RWPE2 (cell line): ENCODE results near the gene TAF3.

Experiments
- ATAC-seq: fragments of 200-7000 bp; cut with Tn5 transposase; 3 replicates; pipeline ENCODE4 v1.9.1; 2021; ENCODE audit warnings: low read depth
- DNase-seq: peaks from one replicate; pipeline ENCODE4 v3.0.0-alpha.2; 2020; ENCODE audit warnings: low spot score
- H3K27ac ChIP-seq: fragments of 450-650 bp; 2 replicates; pipeline ENCODE4 v1.5.1; 2017; ENCODE audit warnings: mild to moderate bottlenecking; ENCODE audit not compliant: poor library complexity, severe bottlenecking
- H3K27me3 ChIP-seq: fragments of 250-450 bp; sonication (Bioruptor Pico); 2 replicates; pipeline ENCODE4 v1.5.1; 2021; ENCODE audit warnings: mild to moderate bottlenecking, moderate library complexity; ENCODE audit not compliant: insufficient read depth, poor library complexity, severe bottlenecking
- H3K36me3 ChIP-seq: fragments of 250-450 bp; sonication (Bioruptor Pico); 2 replicates; pipeline ENCODE4 v1.5.1; 2020; ENCODE audit warnings: low read depth, mild to moderate bottlenecking, moderate library complexity
- H3K4me1 ChIP-seq: fragments of 250-450 bp; sonication (Bioruptor Pico); 2 replicates; pipeline ENCODE4 v1.5.1; 2021; ENCODE audit warnings: mild to moderate bottlenecking, moderate library complexity; ENCODE audit not compliant: insufficient read depth, poor library complexity, severe bottlenecking
- H3K4me3 ChIP-seq: fragments of 250-450 bp; sonication (Bioruptor Pico); 2 replicates; pipeline ENCODE4 v1.5.1; 2021; ENCODE audit warnings: mild to moderate bottlenecking, moderate library complexity; ENCODE audit not compliant: severe bottlenecking
- H3K9me3 ChIP-seq: fragments of 250-450 bp; sonication (Bioruptor Pico); 2 replicates; pipeline ENCODE4 v1.5.1; 2021; ENCODE audit warnings: mild to moderate bottlenecking, moderate library complexity; ENCODE audit not compliant: severe bottlenecking
- CTCF ChIP-seq: fragments of 450-650 bp; IDR thresholded peaks from one replicate; pipeline ENCODE4 v1.5.1; 2017; ENCODE audit warnings: mild to moderate bottlenecking, moderate library complexity; ENCODE audit not compliant: poor library complexity, severe bottlenecking

The TAF3 gene

GRCh38 chr10:7967035-7967434 lies 148.7 kb downstream of the TAF3 start:
- no peak for DNase-seq

GRCh38 chr10:7968510-7969112 lies 150.3 kb downstream of the TAF3 start:
- no peaks in the 10 kb centered on the region for H3K36me3 ChIP-seq
- H3K27ac ChIP-seq = no peak overlapping the region
- H3K27me3 ChIP-seq = no peaks in the 10 kb centered on the region
- no peaks in the 10 kb centered on the region for H3K4me1 ChIP-seq
- H3K9me3 ChIP-seq = no peaks in the 10 kb centered on the region
- TF ChIP-seq CTCF = no peak
- ATAC-seq (no peak), DNase-seq (no peak)
- no peak overlapping the region for H3K4me3 ChIP-seq

More at GRCh38 chr10:7967035-7967434, 148.7 kb downstream of the TAF3 start:
- Histone ChIP-seq H3K27ac (no peak overlapping the region), H3K36me3 (no peaks in the 10 kb centered on the region), H3K4me1 (no peaks in the 10 kb centered on the region), H3K9me3 (no peaks in the 10 kb centered on the region), H3K27me3 (no peaks in the 10 kb centered on the region), H3K4me3 (no peak overlapping the region)
- TF ChIP-seq CTCF = no peak
- no peak for ATAC-seq

GRCh38 chr10:7969623-7970022 lies 151.3 kb downstream of the TAF3 start:
- H3K27ac ChIP-seq = no peak overlapping the region
- TF ChIP-seq CTCF = no peak
- H3K9me3 ChIP-seq = no peaks in the 10 kb centered on the region
- no peaks in the 10 kb centered on the region for H3K27me3 ChIP-seq
- no peaks in the 10 kb centered on the region for H3K36me3 ChIP-seq
- H3K4me3 ChIP-seq = no peak overlapping the region
- ATAC-seq (no peak), DNase-seq (no peak)
- no peaks in the 10 kb centered on the region for H3K4me1 ChIP-seq

- H3K27me3 ChIP-seq = no peaks in the 10 kb centered on the region
- DNase-seq (no peak), ATAC-seq (no peak)
- no peak for TF ChIP-seq CTCF
- H3K36me3 ChIP-seq = no peaks in the 10 kb centered on the region
- no peaks in the 10 kb centered on the region for H3K9me3 ChIP-seq
- no peak overlapping the region for H3K27ac ChIP-seq
- no peaks in the 10 kb centered on the region for H3K4me1 ChIP-seq
- no peak overlapping the region for H3K4me3 ChIP-seq
Observed at GRCh38 chr10:7971949-7972348, 153.6 kb downstream of the TAF3 start.

GRCh38 chr10:7972367-7972766 lies 154.1 kb downstream of the TAF3 start:
- no peaks in the 10 kb centered on the region for H3K27me3 ChIP-seq
- H3K36me3 ChIP-seq = no peaks in the 10 kb centered on the region
- H3K4me3 ChIP-seq = no peak overlapping the region
- DNase-seq = no peak
- H3K9me3 ChIP-seq = no peaks in the 10 kb centered on the region
- no peak for ATAC-seq
- H3K27ac ChIP-seq = no peak overlapping the region
- no peak for TF ChIP-seq CTCF
- H3K4me1 ChIP-seq = no peaks in the 10 kb centered on the region
